Transverse colon (tissue), 4 donors: ENCODE results near the gene RIPPLY2. TPM values are rescaled to one million over a fixed set of nuclear protein-coding genes. Genes with fewer than 3 reads are reported as not detected.

Experiments used
- DNase-seq: peaks from one replicate; pipeline ENCODE4 v3.0.0-alpha.2; 2019
- H3K27ac ChIP-seq, 4 donors: fragments of 200-600 bp; sonication (generic); 2 replicates each; pipeline ENCODE4 v1.5.1; 2016 to 2018; ENCODE audit warnings: inconsistent platforms in 4 of 4
- H3K27me3 ChIP-seq: fragments of 200-600 bp; sonication (generic); 2 replicates; pipeline ENCODE4 v1.5.1; 2017; ENCODE audit warnings: inconsistent platforms
- H3K36me3 ChIP-seq, 4 donors: fragments of 200-600 bp; sonication (generic); 2 replicates each; pipeline ENCODE4 v1.5.1; 2017 to 2019; ENCODE audit warnings: inconsistent platforms in 4 of 4
- H3K4me1 ChIP-seq, 4 donors: fragments of 200-600 bp; sonication (generic); 2 replicates each; pipeline ENCODE4 v1.5.1; 2017 to 2020; ENCODE audit warnings: inconsistent platforms in 4 of 4
- H3K4me3 ChIP-seq, 4 donors: fragments of 200-600 bp; sonication (generic); 1 replicate in 1 of 4; 2 replicates in 3 of 4; pipeline versions ENCODE4 v1.5.1 to v1.6.1; 2017 to 2019; ENCODE audit warnings: inconsistent platforms in 4 of 4
- H3K9me3 ChIP-seq, 2 donors: fragments of 200-600 bp; sonication (generic); 2 replicates each; pipeline ENCODE4 v1.5.1; 2017 to 2019; ENCODE audit warnings: inconsistent platforms in 2 of 2
- EP300 ChIP-seq: sonication (generic); formaldehyde crosslinking; IDR thresholded peaks from one replicate; pipeline ENCODE4 v1.6.1; 2017; ENCODE audit warnings: antibody characterized with exemption, low read depth
- POLR2A ChIP-seq: fragments of 450-650 bp; IDR thresholded peaks from one replicate; pipeline ENCODE4 v1.6.1; 2016; ENCODE audit warnings: antibody characterized with exemption, mild to moderate bottlenecking, moderate library complexity
- POLR2AphosphoS5 ChIP-seq, 3 donors: sonication (generic); formaldehyde crosslinking; IDR thresholded peaks; one replicate each; pipeline ENCODE4 v1.6.1; 2016; ENCODE audit warnings: antibody characterized with exemption in 3 of 3
- WGBS, 2 donors: methylation state at CpG; one replicate each; pipeline ENCODE4 v1.1.5; 2018; ENCODE audit warnings: low coverage in 1 of 2; 5-methylcytosine and 5-hydroxymethylcytosine counted together
- in situ Hi-C, 4 donors: fragments of 200-750 bp; cut with MboI; loops; one replicate each; pipeline versions ENCODE4 v1.15.0 to v1.15.1; 2017; ENCODE audit warnings: low sequenced_read_pairs in 3 of 4, low pct_ligation_motif_present in 1 of 4, low pct_unique_long_range_greater_than_20kb in 1 of 4
- intact Hi-C: fragments of 100-400 bp; cut with DNase I; formaldehyde crosslinking; loops from one replicate; pipeline ENCODE4 v1.15.1; 2023; ENCODE audit warnings: low total_unique reads
- total RNA-seq, 4 donors: library from RNA; depleted of rRNA; stranded (reverse); fragments of >200 nt; gene quantifications; one replicate each; pipeline ENCODE4 v1.1.0, GENCODE V29; 2016
- TF ChIP-seq, protein P1 (sequence below), 5 experiments: fragments of 200-600 bp in 3 of 5; fragments of 450-650 bp in 2 of 5; sonication (generic) in 3 of 5; IDR thresholded peaks; 1 replicate in 2 of 5; 2 replicates in 3 of 5; pipeline ENCODE4 v1.5.1; 2016 to 2017; ENCODE audit warnings: antibody characterized with exemption in 5 of 5, inconsistent platforms in 3 of 5, mild to moderate bottlenecking in 2 of 5, moderate library complexity in 1 of 5

Gene RIPPLY2
- total RNA-seq, 4 donors from 2014 or later, result not detected

DNA sequence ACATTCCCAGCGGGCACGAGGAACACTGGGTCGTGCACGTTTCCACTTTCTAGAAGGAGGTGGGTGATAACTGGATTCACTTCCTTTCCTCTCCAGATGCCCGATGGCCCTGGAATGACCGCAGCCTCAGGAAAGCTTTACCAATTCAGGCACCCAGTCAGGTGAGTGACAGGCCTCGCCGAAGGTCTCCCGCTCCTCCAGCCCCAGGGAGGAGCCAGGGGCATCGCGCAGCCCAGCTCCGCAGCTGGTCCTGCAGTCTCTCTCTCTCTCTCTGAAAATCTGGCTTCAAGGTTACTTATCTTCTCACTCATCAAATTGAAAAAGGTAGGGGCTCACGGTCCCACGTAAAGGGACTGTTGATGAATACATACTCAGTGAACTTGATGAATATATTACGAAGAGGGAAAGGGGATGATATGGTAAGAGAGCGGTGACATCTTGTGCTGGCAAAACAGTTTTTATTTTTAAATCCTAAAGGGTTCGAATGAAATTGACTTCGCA, 891 bp downstream of the RIPPLY2 start:
- intact Hi-C loops, result no loop called here
- Histone ChIP-seq H3K36me3 (no peaks in the 10 kb centered on the region), H3K4me3 (peak overlapping the region in 3 of 4 donors; percentile 18 to 46 (median 36)), H3K9me3 (no peaks in the 10 kb centered on the region), H3K27me3 (peaks cover 57% of the 10 kb centered on the region), H3K27ac (no peak overlapping the region), H3K4me1 (peaks cover 4 to 19% (median 18%) of the 10 kb centered on the region in 4 donors)
- in situ Hi-C loops, result no loop called here
- no peak for TF ChIP-seq POLR2A
- TF ChIP-seq, protein P1, sequence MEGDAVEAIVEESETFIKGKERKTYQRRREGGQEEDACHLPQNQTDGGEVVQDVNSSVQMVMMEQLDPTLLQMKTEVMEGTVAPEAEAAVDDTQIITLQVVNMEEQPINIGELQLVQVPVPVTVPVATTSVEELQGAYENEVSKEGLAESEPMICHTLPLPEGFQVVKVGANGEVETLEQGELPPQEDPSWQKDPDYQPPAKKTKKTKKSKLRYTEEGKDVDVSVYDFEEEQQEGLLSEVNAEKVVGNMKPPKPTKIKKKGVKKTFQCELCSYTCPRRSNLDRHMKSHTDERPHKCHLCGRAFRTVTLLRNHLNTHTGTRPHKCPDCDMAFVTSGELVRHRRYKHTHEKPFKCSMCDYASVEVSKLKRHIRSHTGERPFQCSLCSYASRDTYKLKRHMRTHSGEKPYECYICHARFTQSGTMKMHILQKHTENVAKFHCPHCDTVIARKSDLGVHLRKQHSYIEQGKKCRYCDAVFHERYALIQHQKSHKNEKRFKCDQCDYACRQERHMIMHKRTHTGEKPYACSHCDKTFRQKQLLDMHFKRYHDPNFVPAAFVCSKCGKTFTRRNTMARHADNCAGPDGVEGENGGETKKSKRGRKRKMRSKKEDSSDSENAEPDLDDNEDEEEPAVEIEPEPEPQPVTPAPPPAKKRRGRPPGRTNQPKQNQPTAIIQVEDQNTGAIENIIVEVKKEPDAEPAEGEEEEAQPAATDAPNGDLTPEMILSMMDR (IDR thresholded peaks at IDR 0.05), result no peak
- no peak for TF ChIP-seq POLR2AphosphoS5 (IDR thresholded peaks at IDR 0.05)
- TF ChIP-seq EP300, result no peak
- WGBS, 2 donors, result 30 to 31% methylated on average over 6 to 18 of the region's 18 CpGs
- no peak for DNase-seq

DNA sequence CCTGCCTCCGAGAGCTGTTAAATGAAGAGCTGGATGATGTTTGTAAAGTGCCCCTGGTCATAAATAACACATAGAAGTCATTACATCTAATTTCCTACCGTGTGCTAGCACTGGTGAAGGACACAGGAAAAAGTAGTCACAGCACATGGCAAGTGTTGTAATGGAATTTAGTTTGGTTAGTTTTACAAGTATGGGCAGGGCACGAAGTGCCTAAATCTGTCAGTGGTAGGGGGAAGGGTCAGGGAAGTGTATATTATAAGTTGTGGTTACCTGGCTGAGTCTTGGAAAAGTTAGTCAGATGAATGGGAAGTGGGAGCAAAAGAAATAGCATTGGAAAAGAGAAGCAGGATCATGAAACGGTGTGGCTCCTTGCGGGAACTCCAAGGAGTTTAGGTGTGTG, 1.6 kb downstream of the RIPPLY2 start:
- in situ Hi-C loops (no loop called here), intact Hi-C loops (no loop called here)
- H3K27me3 ChIP-seq, result peaks cover 57% of the 10 kb centered on the region
- no peaks in the 10 kb centered on the region for H3K9me3 ChIP-seq
- peaks cover 6 to 20% (median 18%) of the 10 kb centered on the region in 4 donors for H3K4me1 ChIP-seq
- no peaks in the 10 kb centered on the region for H3K36me3 ChIP-seq
- H3K27ac ChIP-seq, result no peak overlapping the region
- TF ChIP-seq POLR2AphosphoS5 (IDR thresholded peaks at IDR 0.05), result no peak
- no peak for TF ChIP-seq POLR2A
- no peak for TF ChIP-seq EP300
- TF ChIP-seq, protein P1 (IDR thresholded peaks at IDR 0.05), result no peak
- WGBS, 2 donors, result 62% methylated on average over 2 to 5 of the region's 5 CpGs
- no peak overlapping the region for H3K4me3 ChIP-seq
- no peak for DNase-seq

DNA sequence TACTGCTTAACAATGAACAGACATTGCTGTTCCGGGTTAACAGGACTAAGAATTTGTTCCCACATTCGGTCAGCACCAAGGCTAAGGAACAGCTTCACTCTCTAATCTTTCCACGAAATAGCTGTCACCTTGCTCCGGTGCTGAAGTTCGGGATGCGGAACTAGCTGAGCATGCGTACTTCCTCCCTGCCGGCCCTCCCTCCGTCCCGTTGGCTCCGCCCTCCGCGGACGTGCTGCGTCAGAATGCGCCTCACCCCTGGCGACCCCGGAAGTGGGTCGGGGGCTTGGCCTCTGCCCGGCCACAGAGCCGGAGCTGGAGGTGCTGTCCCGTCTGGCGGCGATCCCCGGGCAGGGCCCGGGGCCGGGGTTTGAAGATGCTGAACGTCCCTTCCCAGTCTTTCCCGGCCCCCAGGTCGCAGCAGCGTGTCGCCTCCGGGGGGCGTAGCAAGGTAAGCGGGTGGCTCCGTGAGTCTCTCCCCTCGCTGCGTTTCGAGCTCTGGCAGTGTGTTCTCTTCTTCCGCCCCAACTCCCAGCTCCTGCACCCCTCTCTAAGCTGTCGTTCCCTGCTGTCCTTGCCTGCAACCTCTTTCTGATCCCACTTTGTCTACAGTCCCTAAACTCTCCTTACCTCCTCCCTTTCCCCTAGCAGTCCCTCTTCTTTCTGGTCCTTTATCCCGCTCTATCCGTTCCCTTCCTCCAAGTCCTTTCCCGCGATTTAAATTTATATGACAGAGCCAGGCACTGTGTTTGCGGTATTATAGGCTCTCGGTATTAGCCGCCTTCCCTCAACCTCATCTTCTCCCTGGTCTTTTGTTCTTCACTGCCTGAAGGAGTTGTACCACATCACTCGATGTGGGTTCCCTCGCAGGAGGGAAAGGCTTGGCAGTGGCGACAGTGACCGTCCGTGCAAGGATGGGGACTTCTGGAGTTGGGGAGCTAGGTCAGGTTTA, 6.5 kb downstream of the RIPPLY2 start, which contains the start of gene CYB5R4:
Gene CYB5R4, plus strand, starts transcription at position 280 of the 949 bp plus-strand sequence. Its CDS starts 94 bp downstream, at position 374.
- peak; percentile 97 for DNase-seq
- TF ChIP-seq, protein P1 (IDR thresholded peaks at IDR 0.05), result peak; percentile 24 to 42 (median 30)
- TF ChIP-seq POLR2AphosphoS5 (IDR thresholded peaks at IDR 0.05) (peak; percentile 91 to 96 (median 93)), POLR2A (peak; percentile 96), EP300 (no peak)
- WGBS, 2 donors, result 0% methylated on average over 18 to 43 of the region's 53 CpGs
- intact Hi-C loops, result no loop called here
- Histone ChIP-seq H3K36me3 (peaks cover 0 to 5% (median 2%) of the 10 kb centered on the region in 4 donors), H3K27ac (peak within 1 kb of the TSS; percentile 82 to 94 (median 92)), H3K27me3 (peaks cover 8% of the 10 kb centered on the region), H3K9me3 (no peaks in the 10 kb centered on the region), H3K4me3 (peak within 1 kb of the TSS; percentile 71 to 98 (median 84)), H3K4me1 (peaks cover 12 to 22% (median 16%) of the 10 kb centered on the region in 4 donors)
- in situ Hi-C loops, result no loop called here

DNA sequence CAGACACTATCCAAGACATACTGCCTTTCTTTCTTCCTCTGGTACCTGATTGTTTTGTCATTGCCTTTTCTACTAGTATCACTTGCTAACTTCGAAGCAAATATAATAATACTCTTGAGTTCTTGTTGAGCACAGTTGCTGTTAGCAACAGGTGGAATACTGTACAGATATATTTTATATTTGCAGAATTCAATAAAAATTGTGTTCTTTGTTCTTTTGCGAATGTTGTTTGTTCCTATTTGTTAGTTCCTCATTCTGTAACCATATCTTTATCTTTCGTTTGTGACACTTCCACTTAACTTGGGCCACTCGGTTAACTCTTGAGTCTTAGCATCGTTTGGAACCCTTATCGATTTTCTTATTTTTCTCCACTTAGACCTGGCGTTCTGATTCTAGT, 7.2 kb downstream of the RIPPLY2 start:
- TF ChIP-seq POLR2AphosphoS5 (IDR thresholded peaks at IDR 0.05), result no peak
- no peak for TF ChIP-seq EP300
- TF ChIP-seq POLR2A, result no peak
- TF ChIP-seq, protein P1 (IDR thresholded peaks at IDR 0.05), result no peak
- no peak for DNase-seq
- H3K27ac ChIP-seq, result peak overlapping the region; percentile 82 to 94 (median 92)
- H3K36me3 ChIP-seq, result peaks cover 0 to 10% (median 4%) of the 10 kb centered on the region in 4 donors
- in situ Hi-C loops, result no loop called here
- intact Hi-C loops, result no loop called here
- peak overlapping the region; percentile 71 to 98 (median 84) for H3K4me3 ChIP-seq
- WGBS, 2 donors, result 6 to 17% methylated on average over 7 of the region's 7 CpGs
- peaks cover 12 to 22% (median 16%) of the 10 kb centered on the region in 4 donors for H3K4me1 ChIP-seq
- H3K27me3 ChIP-seq, result peaks cover 2% of the 10 kb centered on the region
- no peaks in the 10 kb centered on the region for H3K9me3 ChIP-seq
